ENCODE data around the gene RAB40B. TPM values are rescaled to one million over a fixed set of nuclear protein-coding genes. Genes with fewer than 3 reads are reported as not detected.
A peak's percentile ranks its signal among the peaks of the same experiment; 100 is the strongest.

RAB40B gene
- total RNA-seq, 1 donor from 2014 or later, result 18.9 TPM

- no peak for DNase-seq (ENCODE audit: low spot score)
These were observed 6.2 kb downstream of the RAB40B start for GRCh38 chr17:82692268-82692667.

- DNase-seq (ENCODE audit: low spot score), result no peak
These were observed 6.8 kb downstream of the RAB40B start for GRCh38 chr17:82691714-82692113.

GRCh38 chr17:82690786-82691489, 7.6 kb downstream of the RAB40B start:
- no peak for DNase-seq (ENCODE audit: low spot score)

- no peak for DNase-seq (ENCODE audit: low spot score)
These were observed 9.4 kb downstream of the RAB40B start for GRCh38 chr17:82689077-82689476.

GRCh38 chr17:82687871-82688270, 10.6 kb downstream of the RAB40B start:
- no peak for DNase-seq (ENCODE audit: low spot score)

GRCh38 chr17:82687375-82687861, 11.1 kb downstream of the RAB40B start:
- no peak for DNase-seq (ENCODE audit: low spot score)

GRCh38 chr17:82686366-82687324, 11.9 kb downstream of the RAB40B start:
- DNase-seq (ENCODE audit: low spot score), result no peak

GRCh38 chr17:82685291-82685690, 13.2 kb downstream of the RAB40B start:
- no peak for DNase-seq (ENCODE audit: low spot score)

- DNase-seq (ENCODE audit: low spot score), result no peak
These were observed 14.2 kb downstream of the RAB40B start for GRCh38 chr17:82684228-82684841.

GRCh38 chr17:82683534-82683933, 15.0 kb downstream of the RAB40B start:
- DNase-seq (ENCODE audit: low spot score), result no peak

GRCh38 chr17:82681547-82681946, 17.0 kb downstream of the RAB40B start:
- no peak for DNase-seq (ENCODE audit: low spot score)

GRCh38 chr17:82679586-82680465, 18.7 kb downstream of the RAB40B start:
- no peak for DNase-seq (ENCODE audit: low spot score)

GRCh38 chr17:82678265-82678891, 20.1 kb downstream of the RAB40B start:
- DNase-seq (ENCODE audit: low spot score), result no peak

- no peak for DNase-seq (ENCODE audit: low spot score)
These were observed 21.1 kb downstream of the RAB40B start for GRCh38 chr17:82677353-82677925.

- no peak for DNase-seq (ENCODE audit: low spot score)
These were observed 22.8 kb downstream of the RAB40B start for GRCh38 chr17:82675476-82676245.

- no peak for DNase-seq (ENCODE audit: low spot score)
These were observed 23.6 kb downstream of the RAB40B start for GRCh38 chr17:82674656-82675475.

GRCh38 chr17:82670661-82671450, 27.6 kb downstream of the RAB40B start:
- no peak for DNase-seq (ENCODE audit: low spot score)

- DNase-seq (ENCODE audit: low spot score), result peak; percentile 74
These were observed 29.8 kb downstream of the RAB40B start for GRCh38 chr17:82668631-82669099.
